Vagina (tissue), 2 donors: ENCODE results near the gene ZNF385B. TPM values are rescaled to one million over a fixed set of nuclear protein-coding genes. Genes with fewer than 3 reads are reported as not detected.

Experiments
- DNase-seq, 2 donors: peaks; one replicate each; pipeline ENCODE4 v3.0.0-alpha.2; 2017; ENCODE audit errors: extremely low spot score in 2 of 2
- H3K27ac ChIP-seq: fragments of 200-600 bp; sonication (generic); one replicate; pipeline ENCODE4 v1.5.1; 2019
- H3K27me3 ChIP-seq: fragments of 200-600 bp; sonication (generic); one replicate; pipeline ENCODE4 v1.5.1; 2019
- H3K36me3 ChIP-seq, 2 donors: fragments of 200-600 bp; sonication (generic); one replicate each; pipeline ENCODE4 v1.5.1; 2017 to 2019
- H3K4me1 ChIP-seq: fragments of 200-600 bp; sonication (generic); one replicate; pipeline ENCODE4 v1.5.1; 2019
- H3K4me3 ChIP-seq, 2 donors: fragments of 200-600 bp; sonication (generic); 1 replicate in 1 of 2; 2 replicates in 1 of 2; pipeline ENCODE4 v1.5.1; 2016 to 2019
- H3K9me3 ChIP-seq: fragments of 200-600 bp; sonication (generic); one replicate; pipeline ENCODE4 v1.5.1; 2019
- POLR2A ChIP-seq, 2 donors: fragments of 450-650 bp; IDR thresholded peaks; one replicate each; pipeline ENCODE4 v1.6.1; 2017; ENCODE audit warnings: antibody characterized with exemption in 2 of 2, mild to moderate bottlenecking in 2 of 2, moderate library complexity in 2 of 2
- POLR2AphosphoS5 ChIP-seq, 2 donors: sonication (generic); formaldehyde crosslinking; IDR thresholded peaks; one replicate each; pipeline ENCODE4 v1.9.0; 2017; ENCODE audit warnings: antibody characterized with exemption in 2 of 2, mild to moderate bottlenecking in 2 of 2, low read depth in 1 of 2; ENCODE audit not compliant: insufficient read depth in 1 of 2
- intact Hi-C: fragments of 100-400 bp; cut with DNase I; formaldehyde crosslinking; loops from one replicate; pipeline ENCODE4 v1.15.1; 2023
- total RNA-seq: library from RNA; depleted of rRNA; stranded (reverse); fragments of >200 nt; gene quantifications from one replicate; pipeline ENCODE4 v1.2.3, GENCODE V29; 2016
- TF ChIP-seq, protein P1 (sequence below), 3 experiments: fragments of 450-650 bp in 2 of 3; fragments of 200-600 bp in 1 of 3; sonication (generic) in 1 of 3; IDR thresholded peaks; one replicate each; pipeline ENCODE4 v1.5.1; 2017 to 2019; ENCODE audit warnings: antibody characterized with exemption in 3 of 3, mild to moderate bottlenecking in 2 of 3, moderate library complexity in 2 of 3

The ZNF385B gene
- total RNA-seq, 1 donor from 2014 or later, result 11.5 TPM

DNA sequence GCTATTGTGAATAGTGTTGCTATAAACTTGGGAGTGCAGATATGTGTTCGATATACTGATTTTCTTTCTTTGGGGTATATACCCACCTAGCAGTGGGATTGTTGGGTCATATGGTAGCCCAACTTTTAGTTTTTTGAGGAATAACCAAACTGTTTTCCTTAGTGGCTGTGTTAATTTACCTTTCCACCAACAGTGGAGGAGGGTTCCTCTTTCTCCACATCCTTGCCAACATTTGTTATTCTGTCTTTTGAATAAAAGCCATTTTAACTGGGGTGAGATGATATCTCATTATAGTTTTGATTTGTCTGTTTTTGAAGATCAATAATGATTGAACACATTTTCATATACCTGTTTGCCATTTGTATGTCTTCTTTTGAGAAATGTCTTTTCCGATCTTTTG, 314.8 kb downstream of the ZNF385B start:
- H3K4me1 ChIP-seq, result no peaks in the 10 kb centered on the region
- no peak for DNase-seq
- intact Hi-C loops, result no loop called here
- TF ChIP-seq, protein P1, sequence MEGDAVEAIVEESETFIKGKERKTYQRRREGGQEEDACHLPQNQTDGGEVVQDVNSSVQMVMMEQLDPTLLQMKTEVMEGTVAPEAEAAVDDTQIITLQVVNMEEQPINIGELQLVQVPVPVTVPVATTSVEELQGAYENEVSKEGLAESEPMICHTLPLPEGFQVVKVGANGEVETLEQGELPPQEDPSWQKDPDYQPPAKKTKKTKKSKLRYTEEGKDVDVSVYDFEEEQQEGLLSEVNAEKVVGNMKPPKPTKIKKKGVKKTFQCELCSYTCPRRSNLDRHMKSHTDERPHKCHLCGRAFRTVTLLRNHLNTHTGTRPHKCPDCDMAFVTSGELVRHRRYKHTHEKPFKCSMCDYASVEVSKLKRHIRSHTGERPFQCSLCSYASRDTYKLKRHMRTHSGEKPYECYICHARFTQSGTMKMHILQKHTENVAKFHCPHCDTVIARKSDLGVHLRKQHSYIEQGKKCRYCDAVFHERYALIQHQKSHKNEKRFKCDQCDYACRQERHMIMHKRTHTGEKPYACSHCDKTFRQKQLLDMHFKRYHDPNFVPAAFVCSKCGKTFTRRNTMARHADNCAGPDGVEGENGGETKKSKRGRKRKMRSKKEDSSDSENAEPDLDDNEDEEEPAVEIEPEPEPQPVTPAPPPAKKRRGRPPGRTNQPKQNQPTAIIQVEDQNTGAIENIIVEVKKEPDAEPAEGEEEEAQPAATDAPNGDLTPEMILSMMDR (IDR thresholded peaks at IDR 0.05), result no peak
- TF ChIP-seq POLR2AphosphoS5 (IDR thresholded peaks at IDR 0.05; ENCODE audit: insufficient read depth in 1 of 2, low read depth in 1 of 2), result no peak
- no peak for TF ChIP-seq POLR2A (IDR thresholded peaks at IDR 0.05)
- no peak overlapping the region for H3K27ac ChIP-seq
- no peak overlapping the region for H3K4me3 ChIP-seq
- H3K36me3 ChIP-seq, result no peaks in the 10 kb centered on the region
- H3K27me3 ChIP-seq, result no peaks in the 10 kb centered on the region
- no peaks in the 10 kb centered on the region for H3K9me3 ChIP-seq

DNA sequence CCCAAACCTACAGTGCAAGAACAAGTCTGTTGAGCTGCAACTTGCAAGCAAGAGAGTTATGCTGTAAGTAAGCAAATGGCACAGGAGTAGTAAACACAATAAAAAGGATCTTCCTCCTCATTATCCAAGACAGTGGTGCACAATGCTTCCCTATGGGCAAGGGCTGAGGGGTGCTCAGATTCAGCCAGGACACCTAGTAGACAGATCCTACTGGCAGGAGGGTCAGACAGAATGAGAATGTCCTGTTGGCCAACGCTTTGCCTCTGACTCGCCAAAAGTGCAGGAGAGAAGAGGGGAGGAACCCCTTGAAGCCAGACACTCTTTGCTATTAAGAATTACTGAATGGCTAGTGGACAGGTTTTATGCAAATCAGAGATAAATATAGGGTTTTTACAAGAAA, 316.4 kb downstream of the ZNF385B start:
- H3K27me3 ChIP-seq, result no peaks in the 10 kb centered on the region
- H3K4me1 ChIP-seq, result no peaks in the 10 kb centered on the region
- H3K27ac ChIP-seq, result no peak overlapping the region
- no peak for TF ChIP-seq POLR2AphosphoS5 (IDR thresholded peaks at IDR 0.05; ENCODE audit: insufficient read depth in 1 of 2, low read depth in 1 of 2)
- TF ChIP-seq, protein P1 (IDR thresholded peaks at IDR 0.05), result no peak
- no peak for TF ChIP-seq POLR2A (IDR thresholded peaks at IDR 0.05)
- DNase-seq, result no peak
- intact Hi-C loops, result no loop called here
- no peak overlapping the region for H3K4me3 ChIP-seq
- H3K9me3 ChIP-seq, result no peaks in the 10 kb centered on the region
- H3K36me3 ChIP-seq, result no peaks in the 10 kb centered on the region

DNA sequence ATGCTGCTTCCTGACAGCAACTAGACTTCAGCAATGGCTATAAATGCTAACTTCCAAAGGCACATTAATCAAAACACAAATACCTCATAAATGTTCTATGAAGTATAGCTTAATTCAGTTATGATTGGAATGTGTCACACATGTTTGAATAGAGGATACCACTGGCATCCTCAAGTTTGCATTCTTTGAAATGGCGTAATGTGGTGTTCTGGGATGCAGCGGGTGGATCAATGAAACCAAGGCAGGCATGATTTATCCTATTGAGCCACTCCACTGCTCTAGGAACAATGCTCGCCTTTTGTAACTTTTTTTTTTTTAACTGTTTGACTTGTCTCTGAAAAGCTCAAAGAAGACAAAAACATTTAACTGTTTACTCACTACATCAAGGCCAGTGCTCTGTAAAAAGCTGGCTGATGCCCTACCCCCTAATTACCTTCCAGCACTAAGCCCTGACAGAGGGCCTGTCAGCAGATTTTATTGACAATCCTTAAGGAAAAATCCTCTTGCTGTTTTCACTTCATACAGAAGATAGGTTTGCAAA, 318.0 kb downstream of the ZNF385B start:
- no peak overlapping the region for H3K27ac ChIP-seq
- TF ChIP-seq, protein P1 (IDR thresholded peaks at IDR 0.05), result no peak
- TF ChIP-seq POLR2A (IDR thresholded peaks at IDR 0.05) (no peak), POLR2AphosphoS5 (IDR thresholded peaks at IDR 0.05; ENCODE audit: insufficient read depth in 1 of 2, low read depth in 1 of 2) (no peak)
- intact Hi-C loops, result no loop called here
- no peaks in the 10 kb centered on the region for H3K9me3 ChIP-seq
- H3K27me3 ChIP-seq, result no peaks in the 10 kb centered on the region
- H3K36me3 ChIP-seq, result no peaks in the 10 kb centered on the region
- H3K4me3 ChIP-seq, result no peak overlapping the region
- no peaks in the 10 kb centered on the region for H3K4me1 ChIP-seq
- no peak for DNase-seq

DNA sequence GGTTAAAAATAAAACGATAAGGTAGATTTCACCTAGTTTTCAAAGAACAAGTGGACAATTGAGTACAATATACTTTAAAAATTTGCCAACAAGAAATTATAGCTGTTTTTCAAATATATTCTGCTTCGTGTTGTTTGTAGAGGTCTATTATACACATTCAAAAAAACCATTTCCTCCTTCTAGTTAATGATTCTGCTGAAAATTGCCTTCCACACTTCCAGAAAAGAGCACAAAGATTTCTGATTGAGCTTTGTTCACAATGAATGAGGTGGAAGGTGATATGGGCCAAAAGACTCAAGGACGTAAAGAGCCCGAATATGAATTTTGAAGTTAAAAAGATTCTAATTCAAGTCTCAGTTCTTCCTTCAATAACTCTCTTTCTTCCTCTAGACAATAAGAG, 319.8 kb downstream of the ZNF385B start:
- H3K27ac ChIP-seq, result no peak overlapping the region

DNA sequence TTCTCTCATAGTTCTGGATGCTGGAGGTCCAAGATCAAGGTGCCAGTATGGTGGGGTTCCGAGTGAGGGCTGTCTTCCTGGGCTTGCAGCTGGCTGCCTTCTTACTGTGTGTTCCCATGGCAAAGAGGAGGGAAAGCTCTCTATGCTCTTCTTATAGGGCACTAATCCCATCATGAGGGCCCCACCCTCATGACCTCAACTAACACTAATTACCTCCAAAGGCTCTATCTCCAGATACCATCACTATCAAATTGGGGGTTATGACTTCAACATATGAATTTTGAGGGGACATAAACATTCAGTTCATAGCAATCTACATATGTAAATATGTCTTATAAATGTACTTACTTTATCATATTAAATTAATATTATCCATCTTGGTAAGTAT, 322.3 kb downstream of the ZNF385B start:
- no peaks in the 10 kb centered on the region for H3K9me3 ChIP-seq
- H3K4me3 ChIP-seq, result no peak overlapping the region
- no peak for DNase-seq
- H3K27me3 ChIP-seq, result no peaks in the 10 kb centered on the region
- intact Hi-C loops, result no loop called here
- no peaks in the 10 kb centered on the region for H3K36me3 ChIP-seq
- no peak overlapping the region for H3K27ac ChIP-seq
- H3K4me1 ChIP-seq, result no peaks in the 10 kb centered on the region
- TF ChIP-seq POLR2A (IDR thresholded peaks at IDR 0.05), result no peak
- no peak for TF ChIP-seq POLR2AphosphoS5 (IDR thresholded peaks at IDR 0.05; ENCODE audit: insufficient read depth in 1 of 2, low read depth in 1 of 2)
- TF ChIP-seq, protein P1 (IDR thresholded peaks at IDR 0.05), result no peak

More for the DNA sequence above, 319.8 kb downstream of the ZNF385B start:
- H3K27me3 ChIP-seq, result no peaks in the 10 kb centered on the region
- H3K4me3 ChIP-seq, result no peak overlapping the region
- TF ChIP-seq POLR2AphosphoS5 (IDR thresholded peaks at IDR 0.05; ENCODE audit: insufficient read depth in 1 of 2, low read depth in 1 of 2), result no peak
- no peak for TF ChIP-seq POLR2A (IDR thresholded peaks at IDR 0.05)
- TF ChIP-seq, protein P1 (IDR thresholded peaks at IDR 0.05), result no peak
- no peaks in the 10 kb centered on the region for H3K4me1 ChIP-seq
- no peaks in the 10 kb centered on the region for H3K36me3 ChIP-seq
- H3K9me3 ChIP-seq, result no peaks in the 10 kb centered on the region
- DNase-seq, result no peak
- intact Hi-C loops, result loop anchor here (1.0 kb wide), 1 partner anchor 25 kb away; no protein-coding TSS in a partner anchor
